ENCODE data around the gene NEDD4. TPM values are rescaled to one million over a fixed set of nuclear protein-coding genes. Genes with fewer than 3 reads are reported as not detected.

Gene NEDD4
- total RNA-seq, 2 donors from 2014 or later: 14.5 to 15.3 TPM

- no peaks in the 10 kb centered on the region for H3K9me3 ChIP-seq
- H3K4me1 ChIP-seq: peaks cover 5% of the 10 kb centered on the region
- no peaks in the 10 kb centered on the region for H3K27me3 ChIP-seq
- H3K9ac ChIP-seq (ENCODE audit: low read depth in 2 of 2, low read length in 2 of 2): peak overlapping the region in 1 of 2 donors; percentile 73
- no peak for TF ChIP-seq CTCF (IDR thresholded peaks at IDR 0.05)
- H3K27ac ChIP-seq: peak overlapping the region; percentile 88
- DNase-seq: no peak
- H3K36me3 ChIP-seq: no peaks in the 10 kb centered on the region
- peak overlapping the region; percentile 80 for H3K4me3 ChIP-seq
- intact Hi-C loops (cut with DNase I): loop anchor here (10.0 kb wide), 1 partner anchor 253 kb away; the partner anchor contains the start of gene RFX7
These were observed 1.3 kb downstream of the NEDD4 start for GRCh38 chr15:55991802-55992768.

GRCh38 chr15:55990998-55991397 lies 2.4 kb downstream of the NEDD4 start:
- Histone ChIP-seq H3K4me3 (no peak overlapping the region), H3K9me3 (no peaks in the 10 kb centered on the region), H3K9ac (ENCODE audit: low read depth in 2 of 2, low read length in 2 of 2) (no peak overlapping the region), H3K27me3 (no peaks in the 10 kb centered on the region), H3K36me3 (no peaks in the 10 kb centered on the region), H3K4me1 (peaks cover 5% of the 10 kb centered on the region), H3K27ac (no peak overlapping the region)
- intact Hi-C loops (cut with DNase I): loop anchor here (10.0 kb wide), 1 partner anchor 254 kb away; the partner anchor contains the start of gene RFX7
- DNase-seq: no peak
- no peak for TF ChIP-seq CTCF (IDR thresholded peaks at IDR 0.05)

- peaks cover 5% of the 10 kb centered on the region for H3K4me1 ChIP-seq
- no peak overlapping the region for H3K4me3 ChIP-seq
- no peak overlapping the region for H3K9ac ChIP-seq (ENCODE audit: low read depth in 2 of 2, low read length in 2 of 2)
- TF ChIP-seq CTCF (IDR thresholded peaks at IDR 0.05): no peak
- intact Hi-C loops (cut with DNase I): loop anchor here (10.0 kb wide), 1 partner anchor 254 kb away; the partner anchor contains the start of gene RFX7
- H3K9me3 ChIP-seq: no peaks in the 10 kb centered on the region
- no peak for DNase-seq
- H3K27ac ChIP-seq: no peak overlapping the region
- no peaks in the 10 kb centered on the region for H3K36me3 ChIP-seq
- H3K27me3 ChIP-seq: no peaks in the 10 kb centered on the region
These were observed 2.9 kb downstream of the NEDD4 start for GRCh38 chr15:55990516-55990915.

- no peak for TF ChIP-seq CTCF (IDR thresholded peaks at IDR 0.05)
- H3K4me3 ChIP-seq: no peak overlapping the region
- H3K9me3 ChIP-seq: no peaks in the 10 kb centered on the region
- no peak for DNase-seq
- peaks cover 5% of the 10 kb centered on the region for H3K4me1 ChIP-seq
- H3K27me3 ChIP-seq: no peaks in the 10 kb centered on the region
- intact Hi-C loops (cut with DNase I): no loop called here
- H3K36me3 ChIP-seq: no peaks in the 10 kb centered on the region
- H3K9ac ChIP-seq (ENCODE audit: low read depth in 2 of 2, low read length in 2 of 2): no peak overlapping the region
- H3K27ac ChIP-seq: no peak overlapping the region
These were observed 4.0 kb downstream of the NEDD4 start for GRCh38 chr15:55989383-55989782.

GRCh38 chr15:55981582-55982249 lies 11.7 kb downstream of the NEDD4 start:
- Histone ChIP-seq H3K9ac (ENCODE audit: low read depth in 2 of 2, low read length in 2 of 2) (no peak overlapping the region), H3K27ac (no peak overlapping the region), H3K9me3 (no peaks in the 10 kb centered on the region), H3K36me3 (no peaks in the 10 kb centered on the region), H3K4me3 (no peak overlapping the region), H3K27me3 (no peaks in the 10 kb centered on the region), H3K4me1 (no peaks in the 10 kb centered on the region)
- no peak for TF ChIP-seq CTCF (IDR thresholded peaks at IDR 0.05)
- DNase-seq: no peak
- intact Hi-C loops (cut with DNase I): no loop called here
